Nucleus accumbens (tissue), 56 donors: ENCODE measurements around the gene PIP.
"Not testable (repeated sequence)": the region's sequence is repeated elsewhere in the genome, so short reads cannot be mapped to it uniquely, and the experiment has no call there.

Experiments used
- DNase-seq, 56 donors: peaks; one replicate each; lab custom pipeline; 2025; lab: John Stamatoyannopoulos, UW

PIP gene

GRCh38 chr7:143176128-143176527 is 44.3 kb downstream of the PIP start:
- no peak for DNase-seq

- DNase-seq, result no peak
Observed at GRCh38 chr7:143177374-143178119, 45.7 kb downstream of the PIP start.

- DNase-seq, result not testable (repeated sequence)
Observed at GRCh38 chr7:143180771-143181170, 48.9 kb downstream of the PIP start.

DNA sequence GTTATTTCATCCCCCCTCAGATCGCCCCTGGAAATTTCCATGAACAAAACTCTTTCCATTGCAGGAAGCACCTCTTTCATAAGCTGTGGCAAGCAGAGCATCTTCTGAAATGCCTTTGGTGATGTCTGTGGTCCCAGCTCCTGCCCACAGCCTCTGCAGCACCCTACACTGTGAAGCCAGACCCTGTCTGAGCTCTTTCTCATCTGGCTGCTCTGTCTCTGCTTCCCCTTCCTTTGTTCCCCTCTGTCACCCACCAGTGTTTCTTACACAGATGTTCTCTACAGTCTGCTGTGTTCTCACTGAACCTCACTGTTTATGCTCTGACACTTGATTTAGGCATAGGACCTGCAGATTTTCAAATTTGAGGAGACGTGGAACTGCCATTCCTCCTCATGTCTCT is 49.5 kb downstream of the PIP start:
- no peak for DNase-seq

DNA sequence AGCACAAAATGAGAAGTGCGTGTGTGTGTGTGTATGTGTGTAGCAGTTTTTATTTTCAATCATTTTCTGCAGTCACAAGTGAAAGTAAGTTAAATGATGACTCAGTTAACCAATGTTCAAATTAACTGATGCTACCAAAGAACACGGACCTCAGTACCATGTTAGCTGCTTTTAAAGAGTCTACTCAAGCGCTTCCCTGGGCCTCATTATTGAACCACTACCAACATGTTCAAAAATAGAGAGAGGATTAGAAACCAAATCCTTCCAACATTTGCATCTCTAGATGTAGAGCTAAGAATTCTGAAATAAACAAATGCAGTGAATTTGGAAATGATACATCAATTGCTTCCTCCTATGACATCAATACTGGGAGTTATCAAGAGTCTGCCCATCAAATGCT is 51.1 kb downstream of the PIP start, which contains the start of gene TAS2R39:
TAS2R39 (plus strand) TSS at position 396 of the 400 bp plus-strand sequence; CDS start at position 396, 0 bp downstream.
- no peak for DNase-seq

GRCh38 chr7:143185551-143185950 is 53.7 kb downstream of the PIP start:
- DNase-seq, result no peak

DNA sequence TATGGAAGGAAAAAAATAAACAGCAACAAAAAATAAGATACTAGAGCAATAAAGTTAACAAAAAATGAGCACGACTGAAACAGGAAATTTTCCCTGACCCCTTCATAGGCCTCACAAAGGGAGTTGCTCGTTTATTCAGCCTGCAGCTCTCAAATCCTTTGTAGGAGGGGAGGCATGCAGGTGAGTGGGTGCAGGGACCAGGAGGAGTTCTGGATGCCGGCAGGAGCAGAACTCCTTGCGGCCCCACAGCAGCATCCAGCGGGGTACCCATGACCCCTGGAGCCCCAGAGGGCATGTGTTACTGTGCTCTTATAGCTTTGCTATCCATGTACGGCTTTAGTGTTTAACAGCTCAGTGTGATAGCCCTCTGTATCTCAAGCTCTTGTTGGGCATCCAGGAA is 57.1 kb downstream of the PIP start:
- DNase-seq, result no peak
